Right hindlimb (tissue), 1 donor: Measurements from ENCODE around the gene SPATS1.

Experiments used
- DNase-seq: peaks from one replicate; pipeline ENCODE4 v3.0.0-alpha.2; 2018

The SPATS1 gene, protein sequence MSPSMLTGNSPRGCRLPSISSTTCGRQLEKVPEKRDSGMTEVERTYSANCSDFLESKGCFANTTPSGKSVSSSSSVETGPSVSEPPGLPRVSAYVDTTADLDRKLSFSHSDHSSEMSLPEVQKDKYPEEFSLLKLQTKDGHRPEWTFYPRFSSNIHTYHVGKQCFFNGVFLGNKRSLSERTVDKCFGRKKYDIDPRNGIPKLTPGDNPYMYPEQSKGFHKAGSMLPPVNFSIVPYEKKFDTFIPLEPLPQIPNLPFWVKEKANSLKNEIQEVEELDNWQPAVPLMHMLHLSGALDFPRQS

DNA sequence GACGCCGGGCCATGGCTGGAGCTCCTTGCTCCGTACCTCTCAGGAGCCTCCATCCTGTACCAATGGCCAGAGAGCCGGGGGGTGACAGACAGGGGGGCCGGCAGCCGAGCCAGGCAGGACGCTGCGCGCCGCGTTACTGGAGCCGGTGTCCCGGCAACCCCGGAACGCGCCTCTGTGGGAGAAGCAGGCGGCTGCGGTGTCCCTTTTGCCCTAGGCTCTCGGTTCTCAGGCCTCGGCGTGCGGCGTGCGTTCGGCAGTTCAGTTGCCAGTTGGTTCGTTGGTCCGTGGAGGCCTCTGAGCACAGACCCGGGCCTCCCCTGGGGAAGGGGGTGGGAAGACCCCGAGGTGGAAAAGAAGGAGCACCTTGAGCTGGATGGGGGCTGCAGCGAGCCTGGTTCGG lies at the start of gene SPATS1:
SPATS1 (plus strand) TSS at position 162 of the 400 bp plus-strand sequence. CDS start 446 bp downstream, outside the sequence.
- peak; percentile 36 for DNase-seq

DNA sequence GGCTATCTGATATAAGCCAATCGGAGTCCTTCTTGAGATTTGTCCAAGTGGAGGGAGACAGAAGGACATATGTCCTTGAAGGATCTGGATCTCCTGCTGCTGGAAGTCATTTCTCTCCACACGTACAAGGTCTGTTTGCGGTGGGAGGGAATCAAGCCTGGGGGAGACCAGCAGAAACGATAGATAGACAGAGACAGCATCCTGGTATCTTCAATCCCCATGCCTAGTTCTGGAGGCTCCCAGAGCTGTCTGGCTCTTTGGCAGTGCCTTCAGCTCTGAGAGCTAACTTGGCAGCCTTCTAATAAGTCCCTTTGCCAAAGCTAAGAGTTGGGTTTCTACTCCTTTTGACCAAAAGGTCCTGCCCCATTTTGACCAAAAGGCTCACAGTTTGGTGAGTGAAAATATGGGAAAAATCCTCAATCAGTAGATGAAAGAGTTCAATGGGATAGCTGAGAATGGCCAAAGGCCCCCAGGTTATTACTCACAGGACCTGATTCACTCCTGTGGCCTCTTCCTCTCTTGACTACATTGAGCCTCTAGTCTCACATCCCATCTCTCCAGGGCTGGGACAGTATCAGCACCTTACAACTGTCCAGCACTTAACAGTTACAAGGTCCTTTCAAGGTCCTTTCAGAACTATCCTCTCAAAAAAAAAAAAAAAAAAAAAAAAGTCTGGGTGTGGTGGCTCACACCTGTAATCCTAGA lies 49.6 kb upstream of the SPATS1 start:
- no peak for DNase-seq

DNA sequence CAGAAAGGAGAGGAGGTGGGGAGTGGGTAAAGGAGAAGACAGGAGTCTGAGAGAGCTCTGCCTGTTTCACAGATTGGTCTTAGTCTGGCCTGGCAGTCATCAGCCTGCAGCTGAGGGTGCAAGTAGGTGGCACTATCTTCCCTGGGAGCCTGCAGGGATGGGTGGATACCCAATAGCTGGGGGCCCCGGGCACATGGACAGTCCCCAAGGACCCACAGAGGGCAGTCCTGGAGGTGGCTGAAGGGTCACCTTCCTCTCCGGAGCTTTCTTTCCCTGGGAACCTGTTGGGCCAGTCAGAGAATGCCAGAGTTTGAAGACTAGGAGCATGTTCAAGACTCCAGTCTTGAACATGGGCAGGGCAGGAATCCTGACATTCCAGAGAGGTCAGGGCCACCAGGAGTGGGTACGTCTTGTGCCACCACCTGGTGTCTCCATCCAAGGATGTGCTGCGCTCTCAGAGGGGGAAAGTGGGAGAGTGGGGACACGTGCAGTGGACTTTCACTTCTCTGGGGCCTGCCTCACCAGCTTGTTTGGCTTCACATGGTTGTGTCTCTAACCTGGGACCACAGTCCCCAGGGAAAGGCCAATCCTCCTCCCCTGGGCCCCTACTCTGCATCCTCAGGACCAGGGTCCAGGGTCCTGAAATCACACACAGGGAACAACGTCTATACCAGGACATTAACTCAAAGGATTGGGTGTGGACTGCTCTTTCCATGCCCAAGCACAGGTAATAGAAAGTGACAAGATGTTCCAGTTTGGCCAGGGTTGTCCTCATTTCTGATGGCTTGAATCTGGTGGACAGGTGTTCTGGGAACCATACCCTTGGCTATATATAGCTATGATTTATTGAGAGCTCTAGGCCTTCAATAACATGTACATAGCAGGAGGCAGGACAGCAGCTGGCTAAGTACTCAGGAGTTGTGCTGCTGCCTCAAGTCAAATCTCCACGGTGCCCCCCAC lies 47.3 kb upstream of the SPATS1 start:
- DNase-seq: no peak

DNA sequence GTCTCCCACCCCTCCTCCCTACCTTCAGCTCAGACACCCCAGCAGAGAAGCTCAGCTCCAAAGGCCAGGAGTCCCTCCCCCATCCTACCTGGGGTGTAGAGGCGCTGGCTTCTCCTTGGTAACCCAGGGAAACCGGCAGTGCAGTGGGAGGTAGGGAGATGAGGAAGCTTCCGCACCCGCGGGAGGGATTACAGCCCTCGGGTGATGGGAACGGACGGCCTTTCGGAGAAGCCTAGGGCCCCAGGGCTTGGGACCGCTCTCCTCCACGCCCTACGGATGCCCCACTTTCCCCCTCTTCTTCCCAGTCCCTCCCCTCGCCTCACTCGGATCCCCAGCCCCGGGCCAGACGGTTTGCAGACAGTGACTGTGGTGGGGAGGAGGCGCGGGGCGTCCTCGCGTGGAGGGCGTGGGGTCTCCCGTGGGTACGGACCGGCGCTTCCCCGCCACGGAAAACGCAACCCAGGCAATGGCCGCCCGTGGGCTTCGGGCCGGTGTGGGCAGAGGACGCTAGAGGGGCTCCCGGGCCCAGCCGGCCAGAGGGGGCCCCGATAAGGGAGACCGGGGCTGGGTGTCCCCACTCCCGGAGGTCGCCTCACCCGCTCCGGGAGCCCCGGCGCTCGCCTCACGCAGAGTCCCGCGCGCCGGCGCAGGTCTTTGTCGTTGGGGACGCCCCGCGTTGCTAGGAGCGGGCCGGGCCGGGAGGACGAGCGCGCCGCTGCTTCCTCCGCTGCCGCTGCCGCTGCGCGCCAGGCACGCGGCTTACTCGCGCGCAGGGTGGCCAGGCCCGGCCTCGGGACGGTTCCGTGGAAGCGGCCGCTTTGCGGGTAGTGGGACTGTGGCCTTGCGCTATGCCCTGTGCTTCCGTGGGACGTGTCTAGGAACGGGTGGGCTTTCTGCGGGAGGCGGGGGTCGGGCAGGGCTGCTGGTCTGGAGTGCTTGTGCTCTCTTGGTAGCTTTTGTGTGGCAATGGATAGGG lies 45.1 kb upstream of the SPATS1 start:
- DNase-seq: peak; percentile 60

DNA sequence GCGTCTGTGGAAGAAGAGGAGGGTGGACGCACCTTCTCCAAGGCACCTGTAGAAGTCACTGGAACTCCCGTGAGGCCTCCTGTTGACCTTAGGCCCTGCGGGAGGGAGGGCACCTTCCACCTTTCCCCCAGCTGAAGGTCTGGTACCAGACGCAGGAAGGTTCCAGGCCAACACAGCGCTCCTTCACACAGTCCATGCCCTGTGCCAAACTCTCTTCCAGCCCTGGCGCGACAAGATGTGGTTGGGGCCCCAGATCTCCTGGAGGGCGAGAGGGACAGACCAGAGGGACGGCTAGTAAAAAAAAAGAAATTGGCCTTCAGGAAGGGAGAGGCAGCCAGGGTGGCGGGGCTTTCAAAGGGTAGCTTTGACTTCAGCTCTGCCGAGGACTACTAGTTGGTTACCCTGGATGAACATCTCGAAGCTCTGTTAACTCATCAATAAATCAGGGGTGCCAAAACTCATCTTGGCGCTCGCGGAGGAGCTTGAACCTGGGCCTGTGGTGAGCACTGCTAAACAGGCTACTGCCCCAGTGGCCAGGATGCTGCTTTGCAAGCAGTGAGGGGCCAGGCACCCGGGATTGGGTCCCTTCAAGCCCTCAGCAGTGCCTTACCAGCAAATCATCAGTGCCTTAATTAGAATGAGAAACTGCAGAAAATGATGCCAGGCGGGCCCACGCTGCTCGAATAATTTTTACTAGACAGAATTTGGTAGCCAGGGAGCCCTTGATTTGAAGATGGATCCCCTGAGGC lies 44.2 kb upstream of the SPATS1 start:
- no peak for DNase-seq

DNA sequence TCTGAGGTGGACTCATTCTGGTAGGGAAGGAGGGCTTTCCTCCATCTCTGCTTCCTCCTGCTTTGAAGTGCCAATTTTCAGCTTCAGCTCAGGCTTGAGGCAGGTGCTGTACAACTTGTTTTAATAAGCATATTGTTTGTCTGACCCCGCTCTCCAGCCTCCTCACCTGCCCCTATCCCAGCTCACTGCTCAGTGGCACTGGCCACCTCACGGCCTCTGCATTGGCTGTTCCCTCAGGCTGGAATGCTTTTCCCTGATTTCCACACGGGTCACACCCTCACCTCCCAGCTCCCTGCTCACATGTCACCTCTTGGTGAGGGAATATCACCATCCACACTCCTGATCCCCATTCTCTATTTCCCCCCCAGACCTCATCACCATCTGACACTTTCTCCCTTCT lies 43.6 kb upstream of the SPATS1 start:
- no peak for DNase-seq

DNA sequence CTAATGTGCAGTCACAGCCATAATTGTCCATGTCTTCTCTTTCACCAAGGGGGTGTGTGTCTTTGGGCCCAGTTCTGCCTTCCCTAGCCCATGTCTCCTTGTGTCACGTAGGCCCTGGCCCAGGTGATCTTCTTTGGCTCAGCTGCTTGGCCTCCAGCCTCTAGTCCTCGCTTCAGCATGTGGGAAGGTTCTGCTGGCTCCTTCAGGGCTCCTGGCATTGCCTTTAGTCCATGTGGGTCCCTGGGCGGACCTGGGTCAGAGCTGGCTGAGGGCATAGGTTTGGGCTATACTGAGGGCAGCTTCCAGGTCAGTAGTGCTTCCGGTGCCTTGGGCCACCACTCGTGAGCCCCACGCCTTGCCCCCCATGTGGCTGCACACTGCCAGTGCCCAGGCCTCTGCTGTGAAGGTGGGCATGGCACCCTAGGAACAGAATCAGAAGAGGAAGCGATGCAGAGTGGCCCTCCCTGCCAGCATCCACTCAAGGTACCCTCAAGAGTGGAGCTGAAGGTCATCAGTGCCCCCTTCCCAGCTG lies 42.1 kb upstream of the SPATS1 start:
- DNase-seq: no peak

DNA sequence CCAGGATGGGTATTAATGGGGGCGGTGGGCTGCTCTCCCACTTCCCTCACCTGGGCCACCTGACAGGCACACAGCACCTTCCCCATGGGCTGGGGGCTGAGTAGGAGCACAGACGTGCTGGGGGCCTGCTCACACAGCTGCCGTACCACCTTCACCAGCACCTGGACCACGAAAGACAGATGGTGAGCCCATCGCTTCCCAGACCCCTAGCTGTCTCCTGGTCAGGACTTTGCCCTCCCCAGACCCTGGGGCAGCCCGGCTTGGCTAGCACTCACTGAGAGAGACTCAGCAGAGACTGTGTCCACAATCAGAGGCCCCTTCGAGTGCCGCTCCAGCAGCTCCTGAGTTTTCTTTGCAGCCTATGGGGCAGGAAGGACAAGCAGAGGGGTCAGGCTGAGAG lies 41.3 kb upstream of the SPATS1 start:
- no peak for DNase-seq

DNA sequence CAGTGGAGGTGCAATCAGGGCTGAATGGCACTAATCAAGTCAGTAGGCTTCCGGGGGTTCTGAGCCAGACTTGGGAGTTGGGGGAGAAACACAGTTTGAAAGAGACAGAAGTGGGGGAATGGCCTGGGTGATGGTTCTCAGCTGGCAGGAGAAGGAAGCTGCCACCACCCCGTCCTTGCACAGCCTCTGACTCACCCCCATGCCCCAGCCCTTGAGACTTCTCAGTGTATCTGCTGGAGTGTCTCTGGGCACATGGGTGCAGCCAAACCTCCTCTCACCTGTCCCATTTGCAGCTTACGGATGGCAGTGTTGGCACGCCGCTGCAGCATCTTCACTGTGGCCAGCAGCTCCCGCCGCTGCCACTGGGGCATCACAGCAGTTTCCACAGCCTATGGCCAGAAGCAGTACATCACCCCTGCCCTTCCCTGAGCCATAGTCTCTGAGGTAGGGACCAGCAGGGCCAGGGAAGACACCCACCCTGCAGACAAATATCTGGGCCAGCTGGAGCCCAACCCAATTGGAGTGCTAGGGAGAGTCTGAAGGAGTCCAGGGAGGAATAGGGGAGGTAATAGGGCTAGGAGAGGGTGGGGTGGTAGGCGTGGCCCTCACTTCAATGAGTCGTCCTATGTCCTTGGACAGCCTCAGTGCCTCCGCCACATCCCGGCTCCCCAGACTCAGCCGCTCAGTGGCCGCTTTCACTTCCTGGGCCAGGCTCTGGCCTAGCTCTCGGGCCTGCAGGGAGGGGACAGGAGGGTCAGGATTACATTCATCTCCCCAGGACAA lies 40.5 kb upstream of the SPATS1 start:
- no peak for DNase-seq

DNA sequence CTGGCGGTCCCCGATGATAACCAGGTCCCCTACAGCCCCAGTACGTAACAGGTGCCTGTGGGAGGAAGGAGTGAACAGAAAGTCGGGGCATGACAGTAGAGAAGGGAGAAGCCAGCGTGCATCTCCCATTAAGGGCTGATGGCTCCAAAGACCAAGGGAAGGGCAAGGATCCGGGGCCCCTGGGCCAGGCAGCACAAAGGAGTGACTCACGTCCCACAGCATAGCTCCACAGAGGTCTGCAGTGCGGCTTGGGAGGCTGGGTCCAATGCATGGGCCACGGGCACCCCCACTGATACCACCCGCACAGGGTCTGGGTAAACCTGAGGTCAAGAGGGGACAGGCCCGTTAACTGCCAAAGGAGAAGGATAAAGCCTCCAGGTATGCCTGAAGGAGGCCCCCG lies 39.6 kb upstream of the SPATS1 start:
- DNase-seq: no peak

DNA sequence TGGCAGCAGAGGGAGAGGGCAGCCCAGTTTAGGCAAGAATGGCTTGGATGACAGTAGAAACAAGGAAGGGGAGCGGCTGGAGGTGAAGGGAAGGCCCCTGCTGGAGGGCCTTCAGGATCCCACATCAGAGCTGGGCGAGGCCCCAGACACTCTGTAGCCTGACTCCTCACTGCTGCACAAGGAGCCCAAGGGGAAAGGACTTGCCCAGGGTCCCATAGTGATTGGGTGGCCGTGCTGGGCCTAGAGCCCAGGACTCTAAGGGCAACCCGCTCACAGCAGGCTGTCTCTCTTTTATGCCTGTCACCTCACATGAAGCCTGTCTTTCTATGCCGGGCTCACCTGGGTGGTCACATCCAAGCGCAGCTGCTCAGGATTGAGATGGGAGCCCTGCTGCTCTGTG lies 38.6 kb upstream of the SPATS1 start:
- DNase-seq: no peak

DNA sequence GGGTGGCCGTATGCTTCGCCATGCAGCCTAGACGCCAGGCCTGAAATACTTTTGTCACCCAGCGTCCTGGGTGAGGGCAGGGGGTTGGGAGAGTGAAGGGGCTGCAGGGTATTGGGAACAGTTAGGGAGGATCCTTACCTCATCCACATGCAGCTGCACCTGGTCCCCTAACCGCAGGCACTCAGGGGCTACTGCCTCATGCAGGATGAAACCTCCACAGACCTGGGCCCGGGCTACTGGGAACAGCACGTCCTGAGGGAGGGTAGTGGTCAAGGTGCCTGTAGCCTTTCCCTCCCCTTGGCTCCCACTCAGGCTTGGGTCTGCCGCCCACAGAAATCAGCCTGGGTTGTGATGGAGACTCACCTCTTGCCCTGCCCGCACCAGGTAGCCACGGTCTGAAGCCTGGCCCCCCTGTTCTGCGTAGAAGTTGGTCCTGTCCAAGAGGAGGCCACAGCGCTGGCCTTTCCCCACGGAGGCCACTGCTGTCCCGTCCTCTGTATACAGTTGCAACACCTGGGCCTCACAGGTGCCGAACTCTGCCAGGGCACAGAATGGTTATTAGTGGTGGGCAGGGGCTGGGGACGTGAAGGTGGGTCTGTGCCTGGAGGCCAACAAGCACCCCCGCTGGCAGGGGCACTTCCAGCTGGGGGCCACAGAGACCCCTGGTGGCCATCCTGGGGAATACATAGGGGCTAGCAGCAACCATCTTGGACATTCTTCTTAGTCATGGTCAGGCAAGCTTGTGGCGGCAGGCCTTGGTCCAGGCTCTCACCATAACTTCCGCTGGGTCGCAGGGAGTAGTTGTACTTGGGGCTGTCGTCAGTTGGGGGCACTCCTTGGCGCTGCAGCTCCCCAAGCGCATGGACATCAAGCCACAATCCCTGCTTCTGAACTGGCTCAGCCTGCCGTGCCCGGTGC lies 37.9 kb upstream of the SPATS1 start:
- DNase-seq: no peak

DNA sequence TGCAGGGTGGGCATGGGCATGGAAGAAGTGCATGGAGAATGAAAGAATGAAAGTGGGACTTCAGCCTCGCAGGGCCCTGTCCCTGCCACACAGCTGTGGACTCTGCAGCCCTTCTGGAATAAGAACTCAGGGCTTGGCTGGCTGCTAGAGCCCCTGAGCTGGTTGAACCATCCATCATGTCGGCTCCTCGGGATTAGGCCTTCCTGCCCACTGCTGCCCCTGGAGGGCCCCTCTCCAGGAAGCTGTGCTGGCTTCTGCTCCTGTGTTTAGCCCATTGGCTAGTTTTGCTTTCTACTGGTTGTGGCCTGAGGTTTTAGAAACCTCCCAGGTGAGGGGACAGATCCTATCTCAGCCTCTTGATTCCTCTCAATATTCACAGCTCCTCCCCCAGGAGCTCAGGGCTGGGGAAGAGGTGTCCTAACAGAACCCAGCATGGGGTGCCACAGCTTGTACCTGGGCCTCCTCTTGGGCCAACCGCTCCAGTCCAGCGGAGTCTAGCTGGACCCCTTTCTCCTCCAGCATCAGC lies 37.2 kb upstream of the SPATS1 start:
- DNase-seq: no peak

DNA sequence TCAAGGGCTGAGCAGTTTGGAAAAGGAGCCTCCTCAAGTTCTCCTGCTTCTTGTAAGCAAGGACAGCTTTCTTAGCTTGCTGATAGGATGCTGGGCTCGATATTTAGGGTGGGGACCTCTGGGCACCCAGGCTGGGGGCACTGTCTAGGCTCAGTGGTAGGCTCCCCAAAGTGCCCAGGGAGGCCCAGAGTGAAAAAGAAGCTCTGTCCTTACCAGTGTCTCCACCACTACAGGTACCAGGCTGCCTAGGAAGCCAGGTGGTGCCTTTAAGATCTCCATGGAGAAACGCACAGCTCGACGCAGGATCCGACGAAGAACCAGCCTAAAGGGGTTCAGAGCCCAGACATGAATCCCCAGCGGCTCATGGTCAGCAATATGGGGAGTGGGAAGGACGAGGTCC lies 35.7 kb upstream of the SPATS1 start:
- DNase-seq: no peak

DNA sequence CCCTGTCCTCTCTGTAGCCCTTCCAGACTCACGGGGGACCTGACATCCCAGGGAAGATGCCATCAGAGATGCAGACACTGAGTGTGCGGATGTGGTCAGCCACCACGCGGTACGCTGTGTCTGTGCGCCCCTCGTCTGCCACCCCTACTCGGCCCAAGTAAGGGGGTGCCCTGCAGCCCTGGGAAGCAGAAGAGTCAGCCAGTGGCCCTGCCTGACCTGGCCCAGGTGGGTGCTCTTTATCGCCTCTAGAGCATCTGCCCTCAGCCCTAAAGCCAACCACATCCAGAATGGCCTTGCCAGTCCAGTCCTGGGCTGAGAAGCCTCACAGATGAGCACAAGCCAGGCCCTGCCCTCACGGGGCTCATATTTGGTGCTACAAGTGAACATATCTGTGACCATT lies 35.2 kb upstream of the SPATS1 start:
- no peak for DNase-seq

DNA sequence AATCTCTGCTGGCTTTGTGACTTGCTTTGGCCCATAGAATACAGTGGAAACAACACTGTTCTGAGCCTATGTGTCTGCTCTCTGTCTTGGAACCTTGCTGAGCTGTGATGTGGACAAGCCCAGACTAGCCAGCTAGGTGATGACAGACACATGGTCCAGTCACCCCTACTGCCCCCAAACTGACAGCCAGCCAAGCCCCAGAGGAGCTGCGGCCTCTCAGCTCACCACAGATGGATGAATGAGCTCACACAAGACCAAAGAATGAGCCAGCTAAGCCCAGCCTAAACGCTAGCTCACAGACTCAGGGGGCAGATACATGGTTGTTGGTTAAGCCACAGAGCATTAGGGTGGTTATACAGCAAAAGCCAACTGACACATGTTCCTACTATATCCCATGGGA lies 33.4 kb upstream of the SPATS1 start:
- no peak for DNase-seq

DNA sequence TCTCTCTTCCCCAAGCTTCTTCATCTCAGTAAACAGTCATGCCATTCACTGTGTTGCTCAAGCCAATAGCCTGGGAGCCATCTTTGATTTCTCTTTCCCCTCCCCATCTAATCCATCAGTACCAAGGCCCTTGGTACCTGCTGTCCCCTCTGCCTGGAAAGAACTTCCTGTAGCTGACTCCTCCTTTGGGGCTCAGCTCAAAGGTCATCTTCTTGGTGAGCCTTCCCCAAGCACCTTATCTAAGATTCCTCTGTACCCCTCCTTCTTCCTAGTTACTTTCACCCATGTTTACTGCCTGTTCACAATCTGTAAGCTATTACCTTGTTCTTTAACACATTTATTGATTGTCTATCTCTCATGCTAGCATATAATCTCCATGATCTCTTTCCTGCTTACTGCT lies 32.8 kb upstream of the SPATS1 start:
- DNase-seq: no peak

DNA sequence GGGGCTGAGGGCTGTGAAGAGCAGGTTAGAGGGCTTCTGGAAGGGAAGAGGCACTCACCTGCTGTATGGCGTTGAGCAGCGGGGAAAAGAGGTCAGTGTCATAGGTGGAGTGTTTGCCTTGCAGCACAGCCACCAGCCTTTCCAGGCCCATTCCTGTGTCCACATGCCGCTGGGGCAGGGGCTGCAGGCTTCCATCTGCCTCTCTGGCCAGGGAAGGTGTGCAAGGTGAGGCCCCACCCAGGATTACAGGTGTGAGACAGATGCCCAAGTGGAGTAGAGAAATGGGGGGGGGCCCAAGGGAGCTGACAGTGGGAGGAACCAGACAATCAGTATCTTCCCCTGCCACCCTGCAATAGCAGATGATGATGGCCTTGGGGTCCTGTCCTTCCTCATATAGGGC lies 32.2 kb upstream of the SPATS1 start:
- no peak for DNase-seq

DNA sequence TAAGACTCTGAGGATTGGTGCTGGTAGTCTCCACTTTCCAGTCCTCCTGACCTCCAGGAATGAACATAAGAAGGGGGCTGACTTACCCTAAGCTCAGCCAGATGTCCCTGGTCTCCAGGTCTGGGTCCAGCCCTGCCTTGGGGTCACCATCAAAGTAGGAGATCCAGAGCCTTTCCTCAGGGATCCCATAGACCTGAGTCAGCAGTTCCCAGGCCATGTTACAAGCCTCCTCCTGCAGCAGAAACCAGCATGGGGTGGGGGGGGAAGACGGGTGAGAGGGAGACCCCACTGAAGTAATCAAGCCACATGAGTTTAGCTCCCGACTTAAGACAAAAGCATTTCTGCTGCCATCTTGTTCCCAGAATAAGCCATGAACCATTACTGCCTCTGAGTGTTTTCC lies 31.1 kb upstream of the SPATS1 start:
- no peak for DNase-seq
